HFF-Myc (cell line): ENCODE measurements around the gene ZNF24.

ENCODE experiments used
- DNase-seq: peaks from one replicate; pipeline ENCODE4 v3.0.0-alpha.2; 2011; ENCODE audit warnings: low read depth; ENCODE audit errors: extremely low read depth
- H3K4me3 ChIP-seq: replicated peaks from 2 replicates; pipeline ENCODE4 v1.5.1; 2011; ENCODE audit warnings: low read depth, mild to moderate bottlenecking, control low read depth, low read length
- CTCF ChIP-seq: IDR thresholded peaks from 2 replicates; pipeline ENCODE4 v1.5.1; 2012; ENCODE audit warnings: mild to moderate bottlenecking, low read depth, low read length, control low read depth; ENCODE audit errors: missing control alignments

ZNF24 gene

GRCh38 chr18:35331367-35332087 is 12.7 kb downstream of the ZNF24 start:
- no peak for DNase-seq
- no peak for TF ChIP-seq CTCF
- H3K4me3 ChIP-seq = no peak overlapping the region

- H3K4me3 ChIP-seq = no peak overlapping the region
Measured at GRCh38 chr18:35328868-35329267, 15.4 kb downstream of the ZNF24 start.

GRCh38 chr18:35326695-35327387 is 17.4 kb downstream of the ZNF24 start:
- no peak for TF ChIP-seq CTCF
- no peak for DNase-seq
- H3K4me3 ChIP-seq = no peak overlapping the region

More at GRCh38 chr18:35328868-35329267, 15.4 kb downstream of the ZNF24 start:
- DNase-seq = no peak
- no peak for TF ChIP-seq CTCF

- H3K4me3 ChIP-seq = no peak overlapping the region
- no peak for TF ChIP-seq CTCF
- DNase-seq = no peak
Measured at GRCh38 chr18:35324926-35325655, 19.1 kb downstream of the ZNF24 start.

- no peak for DNase-seq
- H3K4me3 ChIP-seq = no peak overlapping the region
- TF ChIP-seq CTCF = no peak
Measured at GRCh38 chr18:35322486-35323458, 21.4 kb downstream of the ZNF24 start.

- no peak overlapping the region for H3K4me3 ChIP-seq
- DNase-seq = no peak
- TF ChIP-seq CTCF = no peak
Measured at GRCh38 chr18:35311496-35311895, 32.7 kb downstream of the ZNF24 start.
